ENCODE data around the gene ZMAT5.
"Not testable (repeated sequence)": the region's sequence is repeated elsewhere in the genome, so short reads cannot be mapped to it uniquely, and the experiment has no call there.

ZMAT5 gene

DNA sequence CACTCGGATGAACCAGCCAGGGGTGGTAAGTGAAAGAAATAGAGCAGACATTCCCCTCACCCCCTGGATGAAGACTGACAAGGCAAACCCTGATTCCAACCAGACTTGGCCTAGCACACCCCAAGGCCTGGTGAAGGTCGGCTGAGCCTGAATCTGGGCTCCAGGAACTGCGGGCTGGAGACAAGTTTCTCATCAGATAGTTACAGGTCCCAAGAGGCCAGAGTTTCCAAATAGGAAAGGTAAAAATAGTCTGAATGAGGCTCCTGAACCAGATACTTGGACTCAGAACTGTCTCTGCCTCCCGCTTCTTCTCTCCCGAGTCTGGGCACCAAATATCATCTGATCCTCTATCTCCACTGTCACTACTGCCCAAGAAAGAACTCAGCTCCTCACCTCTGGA, 7.8 kb downstream of the ZMAT5 start:
- Histone ChIP-seq H3K36me3 (peaks cover 0 to 10% (median 0%) of the 10 kb centered on the region in 3 donors), H3K27me3 (no peaks in the 10 kb centered on the region), H3K4me3 (no peak overlapping the region), H3K9me3 (no peaks in the 10 kb centered on the region), H3K4me1 (peaks cover 0 to 6% (median 0%) of the 10 kb centered on the region in 4 donors), H3K27ac (no peak overlapping the region)
- TF ChIP-seq, protein P1, sequence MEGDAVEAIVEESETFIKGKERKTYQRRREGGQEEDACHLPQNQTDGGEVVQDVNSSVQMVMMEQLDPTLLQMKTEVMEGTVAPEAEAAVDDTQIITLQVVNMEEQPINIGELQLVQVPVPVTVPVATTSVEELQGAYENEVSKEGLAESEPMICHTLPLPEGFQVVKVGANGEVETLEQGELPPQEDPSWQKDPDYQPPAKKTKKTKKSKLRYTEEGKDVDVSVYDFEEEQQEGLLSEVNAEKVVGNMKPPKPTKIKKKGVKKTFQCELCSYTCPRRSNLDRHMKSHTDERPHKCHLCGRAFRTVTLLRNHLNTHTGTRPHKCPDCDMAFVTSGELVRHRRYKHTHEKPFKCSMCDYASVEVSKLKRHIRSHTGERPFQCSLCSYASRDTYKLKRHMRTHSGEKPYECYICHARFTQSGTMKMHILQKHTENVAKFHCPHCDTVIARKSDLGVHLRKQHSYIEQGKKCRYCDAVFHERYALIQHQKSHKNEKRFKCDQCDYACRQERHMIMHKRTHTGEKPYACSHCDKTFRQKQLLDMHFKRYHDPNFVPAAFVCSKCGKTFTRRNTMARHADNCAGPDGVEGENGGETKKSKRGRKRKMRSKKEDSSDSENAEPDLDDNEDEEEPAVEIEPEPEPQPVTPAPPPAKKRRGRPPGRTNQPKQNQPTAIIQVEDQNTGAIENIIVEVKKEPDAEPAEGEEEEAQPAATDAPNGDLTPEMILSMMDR (IDR thresholded peaks at IDR 0.05) = no peak
- no peak for DNase-seq
- intact Hi-C loops (cut with DNase I; ENCODE audit: low total_unique reads) = no loop called here

DNA sequence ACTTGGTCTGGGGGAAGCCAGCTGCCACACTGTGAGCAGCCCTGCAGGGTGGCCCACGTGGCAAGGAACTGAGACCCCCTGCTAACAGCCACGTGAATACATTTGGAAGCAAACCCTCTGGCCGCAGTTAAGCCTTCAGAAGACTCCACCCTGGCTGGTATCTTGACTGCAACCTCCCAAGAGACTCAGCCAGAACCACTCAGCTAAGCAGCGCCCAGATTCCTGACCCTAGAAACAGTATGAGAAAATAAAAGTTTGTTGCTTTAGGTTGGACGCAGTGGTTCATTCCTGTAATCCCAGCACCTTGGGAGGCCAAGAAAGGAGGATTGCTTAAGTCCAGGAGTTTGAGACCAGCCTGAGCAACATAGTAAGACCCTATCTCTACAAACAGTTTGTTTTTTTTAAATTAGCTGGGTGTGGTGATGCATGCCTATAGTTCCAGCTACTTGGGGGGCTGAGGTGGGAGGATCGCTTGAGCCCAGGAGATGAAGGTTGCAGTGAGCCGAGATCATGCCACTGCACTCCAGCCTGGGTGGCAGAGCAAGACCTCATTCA, 8.7 kb downstream of the ZMAT5 start:
- Histone ChIP-seq H3K27me3 (no peaks in the 10 kb centered on the region), H3K27ac (no peak overlapping the region), H3K4me3 (no peak overlapping the region), H3K9me3 (no peaks in the 10 kb centered on the region), H3K4me1 (peaks cover 0 to 6% (median 0%) of the 10 kb centered on the region in 4 donors), H3K36me3 (peaks cover 0 to 18% (median 0%) of the 10 kb centered on the region in 3 donors)
- no peak for DNase-seq
- intact Hi-C loops (cut with DNase I; ENCODE audit: low total_unique reads) = no loop called here
- TF ChIP-seq, protein P1 (IDR thresholded peaks at IDR 0.05) = no peak

DNA sequence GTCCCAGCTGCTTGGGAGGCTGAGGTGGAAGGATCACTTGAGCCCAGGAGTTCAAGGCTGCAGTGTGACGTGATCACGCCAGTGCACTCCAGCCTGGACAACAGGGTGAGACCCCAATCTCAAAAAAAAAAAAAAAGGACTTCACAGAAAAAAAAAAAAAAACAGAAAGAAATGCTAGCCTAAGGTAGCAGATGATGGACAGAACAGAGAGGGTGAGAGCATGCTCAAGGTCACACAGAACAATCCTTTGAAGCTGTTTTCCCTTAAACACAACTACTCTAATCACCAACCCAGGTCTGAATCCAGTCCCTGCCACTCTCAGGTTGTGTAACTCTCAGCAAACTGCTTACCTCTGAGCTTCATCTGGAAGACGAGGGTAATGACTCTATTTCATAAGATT, 9.7 kb downstream of the ZMAT5 start:
- H3K4me1 ChIP-seq = peaks cover 0 to 6% (median 0%) of the 10 kb centered on the region in 4 donors
- H3K4me3 ChIP-seq = no peak overlapping the region
- no peaks in the 10 kb centered on the region for H3K9me3 ChIP-seq
- peaks cover 0 to 26% (median 0%) of the 10 kb centered on the region in 3 donors for H3K36me3 ChIP-seq
- intact Hi-C loops (cut with DNase I; ENCODE audit: low total_unique reads) = no loop called here
- TF ChIP-seq, protein P1 (IDR thresholded peaks at IDR 0.05) = no peak
- DNase-seq = no peak
- no peaks in the 10 kb centered on the region for H3K27me3 ChIP-seq
- no peak overlapping the region for H3K27ac ChIP-seq

DNA sequence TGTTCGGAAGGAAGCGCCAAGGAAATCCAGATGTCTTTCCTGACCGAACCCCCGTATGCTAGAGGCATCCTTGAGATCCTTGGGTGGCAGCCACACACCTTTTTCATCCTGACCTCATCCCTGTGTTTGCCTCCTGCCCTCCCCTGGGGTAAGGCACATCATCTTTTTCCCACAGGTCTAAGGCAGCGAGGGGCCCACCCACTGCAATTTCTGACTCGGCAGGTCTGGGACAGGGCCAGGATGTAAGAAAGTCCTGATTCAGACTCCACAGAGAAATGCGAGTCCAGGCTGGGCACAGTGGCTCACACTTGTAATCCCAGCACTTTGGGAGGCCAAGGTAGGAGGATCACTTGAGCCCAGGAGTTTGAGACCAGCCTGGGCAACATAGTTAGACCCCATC, 10.5 kb downstream of the ZMAT5 start:
- Histone ChIP-seq H3K27ac (no peak overlapping the region), H3K4me1 (peaks cover 0 to 6% (median 0%) of the 10 kb centered on the region in 4 donors), H3K36me3 (peaks cover 0 to 26% (median 0%) of the 10 kb centered on the region in 3 donors), H3K9me3 (no peaks in the 10 kb centered on the region), H3K27me3 (no peaks in the 10 kb centered on the region), H3K4me3 (no peak overlapping the region)
- DNase-seq = no peak
- intact Hi-C loops (cut with DNase I; ENCODE audit: low total_unique reads) = no loop called here
- TF ChIP-seq, protein P1 (IDR thresholded peaks at IDR 0.05) = no peak

DNA sequence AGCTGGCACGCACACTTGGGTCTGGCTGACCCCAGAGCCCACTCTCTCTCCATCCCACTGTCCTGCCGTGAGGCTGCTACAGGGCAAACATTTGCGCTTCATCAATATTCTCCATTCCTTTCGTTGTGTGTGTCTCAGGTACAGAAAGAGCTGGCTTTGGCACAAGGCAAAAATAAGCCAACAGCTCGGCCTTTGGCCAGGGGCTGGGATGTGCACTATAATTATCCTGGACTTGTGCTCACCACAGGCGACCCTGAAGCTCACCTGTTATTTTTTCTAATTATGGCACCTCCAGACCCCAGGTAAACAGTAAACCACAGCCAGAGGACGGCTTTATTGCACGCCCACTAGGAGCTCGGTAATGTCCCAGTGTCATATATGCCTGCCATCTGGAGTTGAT, 10.9 kb downstream of the ZMAT5 start:
- TF ChIP-seq, protein P1 (IDR thresholded peaks at IDR 0.05) = no peak
- no peak overlapping the region for H3K27ac ChIP-seq
- intact Hi-C loops (cut with DNase I; ENCODE audit: low total_unique reads) = no loop called here

DNA sequence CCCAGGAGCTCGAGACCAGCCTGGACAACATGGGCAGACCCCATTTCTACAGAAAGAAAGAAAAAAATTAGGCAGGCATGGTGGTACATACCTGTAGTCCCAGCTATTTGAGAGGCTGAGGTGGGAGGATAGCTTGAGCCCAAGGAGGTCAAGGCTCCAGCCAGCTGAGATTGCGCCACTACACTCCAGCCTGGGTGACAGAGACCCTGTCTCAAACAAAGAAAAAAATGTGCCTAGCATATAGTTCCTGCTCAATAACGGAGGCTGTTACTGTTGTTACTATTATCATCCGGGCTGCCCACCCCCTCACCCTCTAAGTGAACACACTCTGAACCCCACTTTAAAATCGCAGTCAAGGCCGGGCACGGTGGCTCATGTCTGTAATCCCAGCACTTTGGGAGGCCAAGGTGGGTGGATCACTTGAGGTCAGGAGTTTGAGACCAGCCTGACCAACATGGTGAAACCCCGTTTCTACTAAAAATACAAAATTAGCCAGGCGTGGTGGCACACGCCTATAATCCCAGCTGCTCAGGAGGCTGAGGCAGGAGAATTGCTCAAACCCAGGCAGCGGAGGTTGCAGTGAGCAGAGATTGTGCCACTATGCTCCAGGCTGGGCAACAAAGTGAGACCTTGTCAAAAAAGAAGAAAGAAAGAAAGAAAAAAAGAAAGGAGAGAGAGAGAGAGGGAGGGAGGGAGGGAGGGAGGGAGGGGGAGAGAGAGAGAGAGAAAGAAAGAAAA, 12.0 kb downstream of the ZMAT5 start:
- peaks cover 0 to 36% (median 7%) of the 10 kb centered on the region in 3 donors for H3K36me3 ChIP-seq
- H3K4me3 ChIP-seq; H3K27me3 ChIP-seq; H3K27ac ChIP-seq; H3K9me3 ChIP-seq; DNase-seq; intact Hi-C loops (cut with DNase I; ENCODE audit: low total_unique reads); H3K4me1 ChIP-seq: not testable (repeated sequence)

More for the DNA sequence above, 10.9 kb downstream of the ZMAT5 start:
- Histone ChIP-seq H3K4me3 (no peak overlapping the region), H3K36me3 (peaks cover 0 to 27% (median 0%) of the 10 kb centered on the region in 3 donors), H3K4me1 (peaks cover 0 to 6% (median 0%) of the 10 kb centered on the region in 4 donors), H3K27me3 (no peaks in the 10 kb centered on the region), H3K9me3 (no peaks in the 10 kb centered on the region)
- DNase-seq = no peak
